Liver (tissue), 9 donors: Measurements from ENCODE around the gene DRC1. TPM values are rescaled to one million over a fixed set of nuclear protein-coding genes. Genes with fewer than 3 reads are reported as not detected.

Experiments used
- DNase-seq: peaks from one replicate; pipeline ENCODE4 v3.0.0-alpha.2; 2017; ENCODE audit warnings: low spot score
- H3K27ac ChIP-seq, 2 donors: one replicate each; pipeline ENCODE4 v1.7.0; 2013; ENCODE audit warnings: inconsistent platforms in 2 of 2, low read length in 2 of 2, control low read depth in 1 of 2, low read depth in 1 of 2, mild to moderate bottlenecking in 1 of 2
- H3K27me3 ChIP-seq, 4 donors: one replicate each; pipeline versions ENCODE4 v1.6.1 to v1.7.0; 2013; ENCODE audit warnings: low read length in 3 of 4, inconsistent platforms in 1 of 4, mild to moderate bottlenecking in 1 of 4, moderate library complexity in 1 of 4; ENCODE audit not compliant: control insufficient read depth in 4 of 4, insufficient read depth in 4 of 4
- H3K36me3 ChIP-seq, 4 donors: one replicate each; pipeline versions ENCODE4 v1.6.1 to v1.7.0; 2013; ENCODE audit warnings: low read length in 3 of 4, mild to moderate bottlenecking in 3 of 4, low read depth in 1 of 4, moderate library complexity in 1 of 4; ENCODE audit not compliant: control insufficient read depth in 4 of 4, insufficient read depth in 3 of 4
- H3K4me1 ChIP-seq, 4 donors: one replicate each; pipeline versions ENCODE4 v1.6.1 to v1.7.0; 2013; ENCODE audit warnings: low read length in 3 of 4, mild to moderate bottlenecking in 3 of 4, moderate library complexity in 1 of 4; ENCODE audit not compliant: control insufficient read depth in 4 of 4, insufficient read depth in 4 of 4
- H3K4me3 ChIP-seq, 3 donors: one replicate each; pipeline versions ENCODE4 v1.6.1 to v1.7.0; 2013; ENCODE audit warnings: low read length in 3 of 3, control low read depth in 1 of 3, low read depth in 1 of 3, mild to moderate bottlenecking in 1 of 3
- H3K9ac ChIP-seq, 2 donors: one replicate each; pipeline ENCODE4 v1.7.0; 2013; ENCODE audit warnings: low read length in 2 of 2, mild to moderate bottlenecking in 2 of 2, moderate library complexity in 2 of 2, control low read depth in 1 of 2, low read depth in 1 of 2
- H3K9me3 ChIP-seq, 4 donors: one replicate each; pipeline versions ENCODE4 v1.6.1 to v1.7.0; 2013; ENCODE audit warnings: low read length in 3 of 4; ENCODE audit not compliant: control insufficient read depth in 4 of 4
- FOXA1 ChIP-seq: IDR thresholded peaks from 2 replicates; pipeline ENCODE4 v1.6.1; 2016; ENCODE audit warnings: antibody characterized with exemption
- FOXA2 ChIP-seq: IDR thresholded peaks from 2 replicates; pipeline ENCODE4 v1.6.1; 2016; ENCODE audit warnings: antibody characterized with exemption
- GABPA ChIP-seq, 2 donors: IDR thresholded peaks in 1 of 2; conservative IDR thresholded peaks in 1 of 2; 2 replicates each; pipeline ENCODE4 v1.6.1; 2016; ENCODE audit warnings: antibody characterized with exemption in 2 of 2, mild to moderate bottlenecking in 1 of 2, moderate library complexity in 1 of 2
- HNF4A ChIP-seq, 2 donors: conservative IDR thresholded peaks; 2 replicates each; pipeline ENCODE4 v1.6.1; 2016; ENCODE audit warnings: antibody characterized with exemption in 2 of 2, mild to moderate bottlenecking in 2 of 2
- NR2F2 ChIP-seq: IDR thresholded peaks from 2 replicates; pipeline ENCODE4 v1.6.1; 2016; ENCODE audit warnings: antibody characterized with exemption
- RAD21 ChIP-seq, 2 donors: IDR thresholded peaks; 2 replicates each; pipeline ENCODE4 v1.6.1; 2016; ENCODE audit warnings: antibody characterized with exemption in 2 of 2, mild to moderate bottlenecking in 2 of 2
- RXRA ChIP-seq, 2 donors: IDR thresholded peaks; 2 replicates each; pipeline ENCODE4 v1.6.1; 2017 to 2018; ENCODE audit warnings: antibody characterized with exemption in 2 of 2, mild to moderate bottlenecking in 1 of 2
- SP1 ChIP-seq: IDR thresholded peaks from 2 replicates; pipeline ENCODE4 v1.6.1; 2018; ENCODE audit warnings: antibody characterized with exemption, mild to moderate bottlenecking
- TAF1 ChIP-seq: conservative IDR thresholded peaks from 2 replicates; pipeline ENCODE4 v1.6.1; 2016; ENCODE audit warnings: antibody characterized with exemption, mild to moderate bottlenecking
- YY1 ChIP-seq: IDR thresholded peaks from 2 replicates; pipeline ENCODE4 v1.6.1; 2016; ENCODE audit warnings: antibody characterized with exemption, mild to moderate bottlenecking
- WGBS: extraction: QIAGEN DNeasy Blood & Tissue Kit; methylation state at CpG from one replicate; pipeline ENCODE4 v1.1.7; 2013; 5-methylcytosine and 5-hydroxymethylcytosine counted together
- polyA plus RNA-seq, 2 donors: library from polyadenylated mRNA; stranded (reverse) in 1 of 2; unstranded in 1 of 2; fragments of 200-250 nt in 1 of 2; fragments of >200 nt in 1 of 2; fragmentation: Nextera tagmentation in 1 of 2; extraction: Ambion mirVana in 1 of 2; gene quantifications; one replicate each; pipeline versions ENCODE4 v1.2.1 to v1.2.3, GENCODE V29; 2013 to 2015
- total RNA-seq, 2 donors: library from RNA; depleted of rRNA; stranded (reverse); fragments of >200 nt; gene quantifications; one replicate each; pipeline ENCODE4 v1.2.3, GENCODE V29; 2014
- TF ChIP-seq, protein P1 (sequence below): fragments of 150-350 bp; IDR thresholded peaks from 2 replicates; pipeline ENCODE4 v1.5.1; 2017; ENCODE audit warnings: improper control_type of control experiment, low read depth, low read length; ENCODE audit not compliant: missing input control
- TF ChIP-seq, protein P2 (sequence below): IDR thresholded peaks from 2 replicates; pipeline ENCODE4 v1.6.1; 2016; ENCODE audit warnings: antibody characterized with exemption
- TF ChIP-seq, protein P3 (sequence below): IDR thresholded peaks from 2 replicates; pipeline ENCODE4 v1.6.1; 2016; ENCODE audit warnings: antibody characterized with exemption
- TF ChIP-seq, protein P4 (sequence below): IDR thresholded peaks from 2 replicates; pipeline ENCODE4 v1.6.1; 2016; ENCODE audit warnings: antibody characterized with exemption
- donor health status: healthy.
- donor health status: healthy.
- donor health status: healthy.
- donor health status: healthy.
- donor health status: healthy.

DRC1 gene
- total and polyA plus RNA-seq, 4 donors: 0.28 TPM; not detected in 3

DNA sequence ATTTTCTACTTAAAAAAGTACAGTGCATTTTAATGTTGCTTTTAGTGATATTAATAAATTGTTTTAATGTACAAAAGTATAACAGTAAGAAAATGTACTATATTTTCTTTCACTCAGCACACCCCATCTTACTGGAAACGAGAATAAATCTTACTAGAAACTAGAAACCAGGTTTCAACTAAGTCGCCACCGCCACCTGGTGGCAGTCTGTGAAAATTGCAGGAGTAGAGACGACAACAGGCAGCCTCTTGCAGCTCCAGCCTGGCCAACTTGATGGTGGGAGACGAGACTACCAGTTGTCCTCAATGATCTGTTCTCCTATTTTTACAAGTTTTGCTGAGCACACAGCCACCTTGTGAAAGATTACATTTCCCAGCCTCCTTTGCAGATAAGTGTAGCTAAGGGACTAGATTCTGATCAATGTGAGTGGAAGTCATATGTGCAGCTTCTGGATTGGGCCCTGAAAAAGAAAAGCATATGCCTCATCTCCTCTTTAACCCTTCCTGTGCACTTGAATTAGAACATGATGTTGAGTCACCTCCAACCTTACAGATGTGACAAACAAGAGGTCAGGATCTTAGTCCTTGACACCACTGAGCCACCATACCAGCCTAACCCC, 67.5 kb downstream of the DRC1 start:
- Histone ChIP-seq H3K27me3 (no peaks in the 10 kb centered on the region), H3K9me3 (peaks cover 0 to 7% (median 3%) of the 10 kb centered on the region in 4 donors), H3K27ac (no peak overlapping the region), H3K4me1 (no peaks in the 10 kb centered on the region), H3K9ac (no peak overlapping the region), H3K36me3 (no peaks in the 10 kb centered on the region), H3K4me3 (no peak overlapping the region)
- DNase-seq: peak; percentile 63
- 17% methylated on average over 5 of the region's 5 CpGs for WGBS
- TF ChIP-seq, protein P1, sequence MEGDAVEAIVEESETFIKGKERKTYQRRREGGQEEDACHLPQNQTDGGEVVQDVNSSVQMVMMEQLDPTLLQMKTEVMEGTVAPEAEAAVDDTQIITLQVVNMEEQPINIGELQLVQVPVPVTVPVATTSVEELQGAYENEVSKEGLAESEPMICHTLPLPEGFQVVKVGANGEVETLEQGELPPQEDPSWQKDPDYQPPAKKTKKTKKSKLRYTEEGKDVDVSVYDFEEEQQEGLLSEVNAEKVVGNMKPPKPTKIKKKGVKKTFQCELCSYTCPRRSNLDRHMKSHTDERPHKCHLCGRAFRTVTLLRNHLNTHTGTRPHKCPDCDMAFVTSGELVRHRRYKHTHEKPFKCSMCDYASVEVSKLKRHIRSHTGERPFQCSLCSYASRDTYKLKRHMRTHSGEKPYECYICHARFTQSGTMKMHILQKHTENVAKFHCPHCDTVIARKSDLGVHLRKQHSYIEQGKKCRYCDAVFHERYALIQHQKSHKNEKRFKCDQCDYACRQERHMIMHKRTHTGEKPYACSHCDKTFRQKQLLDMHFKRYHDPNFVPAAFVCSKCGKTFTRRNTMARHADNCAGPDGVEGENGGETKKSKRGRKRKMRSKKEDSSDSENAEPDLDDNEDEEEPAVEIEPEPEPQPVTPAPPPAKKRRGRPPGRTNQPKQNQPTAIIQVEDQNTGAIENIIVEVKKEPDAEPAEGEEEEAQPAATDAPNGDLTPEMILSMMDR: peak; percentile 55
- peak; percentile 66 to 73 for TF ChIP-seq RAD21 (IDR thresholded peaks at IDR 0.05)
- TF ChIP-seq, protein P2, sequence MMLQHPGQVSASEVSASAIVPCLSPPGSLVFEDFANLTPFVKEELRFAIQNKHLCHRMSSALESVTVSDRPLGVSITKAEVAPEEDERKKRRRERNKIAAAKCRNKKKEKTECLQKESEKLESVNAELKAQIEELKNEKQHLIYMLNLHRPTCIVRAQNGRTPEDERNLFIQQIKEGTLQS: no peak
- no peak for TF ChIP-seq TAF1
- TF ChIP-seq SP1: no peak
- TF ChIP-seq GABPA (IDR thresholded peaks at IDR 0.05 in 1 of 2, conservative IDR thresholded peaks at IDR 0.05 in 1 of 2): no peak

DNA sequence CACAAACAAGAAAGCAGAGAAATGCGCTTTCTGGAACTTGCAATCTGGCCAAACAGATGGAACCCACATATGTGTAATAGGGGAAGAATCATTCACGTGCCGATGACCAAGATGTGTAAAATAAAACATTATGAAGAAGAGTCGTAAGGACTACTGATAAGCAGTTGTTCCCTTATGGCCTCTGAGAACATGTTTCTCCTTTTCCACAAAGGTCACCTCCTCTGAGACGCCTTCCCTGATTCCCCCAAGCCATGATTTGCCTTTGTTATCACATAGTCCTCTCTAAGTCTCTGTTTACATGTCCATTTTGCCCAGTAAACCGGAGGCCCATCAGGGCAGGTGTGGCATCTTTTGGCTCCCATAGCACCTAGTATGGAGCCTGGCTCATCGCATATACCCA, 68.2 kb downstream of the DRC1 start:
- H3K36me3 ChIP-seq: no peaks in the 10 kb centered on the region
- no peaks in the 10 kb centered on the region for H3K27me3 ChIP-seq
- no peak overlapping the region for H3K27ac ChIP-seq
- TF ChIP-seq SP1: no peak
- TF ChIP-seq NR2F2: no peak
- TF ChIP-seq, protein P3, sequence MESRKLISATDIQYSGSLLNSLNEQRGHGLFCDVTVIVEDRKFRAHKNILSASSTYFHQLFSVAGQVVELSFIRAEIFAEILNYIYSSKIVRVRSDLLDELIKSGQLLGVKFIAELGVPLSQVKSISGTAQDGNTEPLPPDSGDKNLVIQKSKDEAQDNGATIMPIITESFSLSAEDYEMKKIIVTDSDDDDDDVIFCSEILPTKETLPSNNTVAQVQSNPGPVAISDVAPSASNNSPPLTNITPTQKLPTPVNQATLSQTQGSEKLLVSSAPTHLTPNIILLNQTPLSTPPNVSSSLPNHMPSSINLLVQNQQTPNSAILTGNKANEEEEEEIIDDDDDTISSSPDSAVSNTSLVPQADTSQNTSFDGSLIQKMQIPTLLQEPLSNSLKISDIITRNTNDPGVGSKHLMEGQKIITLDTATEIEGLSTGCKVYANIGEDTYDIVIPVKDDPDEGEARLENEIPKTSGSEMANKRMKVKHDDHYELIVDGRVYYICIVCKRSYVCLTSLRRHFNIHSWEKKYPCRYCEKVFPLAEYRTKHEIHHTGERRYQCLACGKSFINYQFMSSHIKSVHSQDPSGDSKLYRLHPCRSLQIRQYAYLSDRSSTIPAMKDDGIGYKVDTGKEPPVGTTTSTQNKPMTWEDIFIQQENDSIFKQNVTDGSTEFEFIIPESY: no peak
- TF ChIP-seq RAD21 (IDR thresholded peaks at IDR 0.05): no peak
- no peak overlapping the region for H3K4me3 ChIP-seq
- DNase-seq: no peak
- H3K4me1 ChIP-seq: no peaks in the 10 kb centered on the region
- 96% methylated on average over 7 of the region's 7 CpGs for WGBS
- H3K9me3 ChIP-seq: peaks cover 0 to 7% (median 3%) of the 10 kb centered on the region in 4 donors
- H3K9ac ChIP-seq: no peak overlapping the region

DNA sequence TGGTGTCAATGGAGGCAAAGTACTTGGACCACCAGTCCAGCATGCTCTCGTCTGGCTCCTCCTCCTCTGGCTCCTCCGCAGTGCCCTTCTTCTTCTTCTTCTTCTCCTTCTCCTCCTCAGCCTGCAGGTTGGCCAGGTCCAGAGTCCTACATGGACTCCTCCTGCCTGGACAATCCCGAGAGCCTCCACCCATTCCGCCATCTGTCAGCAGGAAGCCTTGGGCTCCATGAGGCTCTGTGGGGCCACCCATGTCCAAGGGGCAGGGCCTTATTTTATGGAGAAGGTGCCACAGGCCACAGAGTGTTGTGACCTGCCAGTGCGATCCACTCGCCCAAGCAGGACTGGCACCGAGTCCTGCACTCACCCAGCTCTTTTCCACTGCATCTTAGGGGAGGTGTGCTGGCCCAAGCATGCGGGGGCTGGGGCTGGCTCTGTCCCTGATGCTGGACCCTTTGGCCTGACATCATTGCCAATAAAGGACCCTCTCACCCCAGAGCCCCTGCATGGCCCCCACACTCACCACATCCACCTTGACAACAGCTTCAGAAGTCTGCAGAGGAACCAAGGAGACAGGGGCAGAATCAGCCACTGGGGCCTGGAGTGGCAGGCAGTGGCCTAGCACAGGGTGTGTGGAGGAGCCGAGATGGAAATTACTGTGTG, 69.0 kb downstream of the DRC1 start:
- H3K36me3 ChIP-seq: no peaks in the 10 kb centered on the region
- H3K27ac ChIP-seq: no peak overlapping the region
- no peak overlapping the region for H3K4me3 ChIP-seq
- no peaks in the 10 kb centered on the region for H3K27me3 ChIP-seq
- no peak overlapping the region for H3K9ac ChIP-seq
- DNase-seq: no peak
- TF ChIP-seq GABPA (IDR thresholded peaks at IDR 0.05 in 1 of 2, conservative IDR thresholded peaks at IDR 0.05 in 1 of 2) (no peak), HNF4A (conservative IDR thresholded peaks at IDR 0.05) (no peak), FOXA2 (no peak), RXRA (IDR thresholded peaks at IDR 0.05) (no peak), RAD21 (IDR thresholded peaks at IDR 0.05) (no peak), YY1 (no peak), FOXA1 (no peak)
- TF ChIP-seq, protein P4, sequence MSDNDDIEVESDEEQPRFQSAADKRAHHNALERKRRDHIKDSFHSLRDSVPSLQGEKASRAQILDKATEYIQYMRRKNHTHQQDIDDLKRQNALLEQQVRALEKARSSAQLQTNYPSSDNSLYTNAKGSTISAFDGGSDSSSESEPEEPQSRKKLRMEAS: no peak
- TF ChIP-seq, protein P3: no peak
- TF ChIP-seq, protein P1: no peak
- H3K9me3 ChIP-seq: peaks cover 0 to 7% (median 3%) of the 10 kb centered on the region in 4 donors
- H3K4me1 ChIP-seq: no peaks in the 10 kb centered on the region
- 96% methylated on average over 9 of the region's 9 CpGs for WGBS
